ENCODE measurements around the gene TPRX1.
"Not testable (repeated sequence)": the region's sequence is repeated elsewhere in the genome, so short reads cannot be mapped to it uniquely, and the experiment has no call there.

Gene TPRX1

DNA sequence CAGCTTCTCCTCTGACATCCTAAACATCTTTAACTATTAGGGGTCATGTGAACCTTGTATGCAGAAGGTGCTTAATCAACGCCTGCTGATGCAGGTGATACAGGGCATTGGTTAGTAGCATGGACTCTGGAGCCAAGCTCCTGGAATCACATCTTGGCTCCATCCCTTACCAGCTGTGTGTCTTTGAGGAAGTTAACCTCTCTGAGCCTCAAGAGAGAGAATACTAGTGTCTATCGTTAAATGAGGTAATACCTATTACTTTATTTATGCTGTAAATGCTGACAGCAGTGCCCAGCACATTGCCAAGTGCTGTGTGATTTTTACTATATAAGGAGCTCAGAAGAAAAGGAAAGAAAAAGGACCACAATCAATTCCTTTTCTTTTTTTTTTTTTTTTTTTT is 37.0 kb downstream of the TPRX1 start:
- DNase-seq, result no peak

DNA sequence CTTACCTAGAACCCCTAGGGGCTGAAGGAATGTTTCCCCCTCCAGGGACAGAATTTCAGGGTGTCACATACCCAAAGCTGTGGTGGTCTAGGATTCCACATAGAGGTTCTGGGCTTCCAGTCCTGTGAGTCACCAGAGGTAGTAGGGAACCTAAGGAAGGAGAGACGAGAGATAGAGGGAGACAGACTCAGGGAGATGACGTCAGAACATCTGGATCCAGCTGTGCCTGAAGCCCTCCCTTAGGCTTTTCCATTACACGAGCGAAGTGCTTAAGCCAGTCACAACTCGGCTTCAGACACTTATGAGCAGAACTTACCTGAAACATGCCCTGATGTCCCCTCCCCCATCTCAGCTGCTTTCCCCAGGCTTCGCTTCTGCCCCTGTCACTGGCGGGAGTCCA is 37.7 kb downstream of the TPRX1 start:
- no peak for DNase-seq

DNA sequence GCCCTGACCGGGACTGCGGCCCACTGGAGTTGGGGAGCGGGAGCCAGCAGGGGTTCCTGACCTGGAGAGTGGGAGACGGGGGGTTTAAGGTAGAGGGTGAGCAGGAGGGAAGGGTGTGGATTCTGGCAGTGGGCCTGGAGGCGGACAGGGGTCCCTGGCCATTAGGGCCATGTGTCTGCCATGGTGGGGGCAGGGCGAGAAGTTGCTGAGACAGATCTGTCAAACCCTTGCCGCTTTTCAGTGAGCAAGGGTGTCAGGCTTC is 38.1 kb downstream of the TPRX1 start:
- no peak for DNase-seq

DNA sequence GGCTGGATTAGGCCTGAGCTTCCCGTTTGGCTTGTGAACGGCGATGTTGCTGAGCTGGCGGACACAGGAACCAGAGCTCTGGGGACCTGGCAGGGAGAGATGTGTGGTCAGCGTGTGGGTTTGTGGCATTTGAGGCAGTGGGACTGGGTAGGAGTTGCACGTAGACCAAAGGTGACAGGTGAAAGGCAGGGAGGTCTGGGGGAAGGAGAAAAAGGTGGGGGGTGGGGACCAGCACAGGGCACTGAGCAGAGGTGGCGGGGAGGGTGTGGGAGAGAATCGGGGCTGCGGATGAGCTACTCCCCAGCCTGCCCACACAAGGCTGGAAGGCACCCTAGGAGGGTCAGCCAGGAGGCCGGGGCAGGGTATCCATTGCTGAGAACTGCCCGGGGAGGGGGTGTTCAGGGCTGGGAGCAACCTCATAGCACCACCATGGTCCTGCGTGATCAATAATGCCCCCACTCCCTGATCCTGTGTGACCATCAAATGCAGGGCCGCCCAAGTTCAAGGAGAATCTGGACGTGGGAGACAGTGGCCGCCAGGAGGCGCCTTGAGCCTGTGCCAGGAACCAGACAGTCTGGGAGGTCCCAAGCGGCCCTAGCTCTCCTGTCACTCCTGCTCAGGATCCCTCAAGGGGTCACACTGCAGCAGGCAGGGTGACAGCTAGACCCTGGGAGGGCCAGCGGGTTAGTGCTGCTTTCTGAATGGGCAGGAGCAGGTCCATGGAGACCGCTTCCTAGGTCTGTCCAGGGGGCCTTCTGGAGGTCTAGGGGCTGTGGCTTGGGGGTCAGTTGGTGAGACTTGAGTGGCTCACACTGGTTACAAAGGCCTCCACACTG is 38.6 kb downstream of the TPRX1 start:
- DNase-seq, result peak in 47 of 56 donors; percentile 6 to 82 (median 45)

DNA sequence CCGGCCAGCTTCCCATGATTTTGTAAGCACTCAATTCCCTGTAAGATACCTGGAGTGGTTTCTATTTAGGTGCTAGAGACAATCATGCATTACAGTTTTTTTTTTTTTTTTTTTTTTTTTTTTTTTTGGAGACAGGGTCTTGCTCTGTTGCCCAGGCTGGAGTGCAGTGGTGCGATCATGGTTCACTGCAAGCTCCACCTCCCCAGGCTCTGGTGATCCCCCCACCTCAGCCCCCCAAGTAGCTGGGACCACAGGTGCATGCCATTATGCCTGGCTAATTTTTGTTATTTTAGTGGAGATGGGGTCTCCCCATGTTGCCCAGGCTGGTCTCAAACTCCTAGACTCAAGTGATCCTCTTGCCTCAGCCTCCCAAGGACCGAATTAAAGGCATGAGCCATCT is 39.6 kb downstream of the TPRX1 start:
- not testable (repeated sequence) for DNase-seq

DNA sequence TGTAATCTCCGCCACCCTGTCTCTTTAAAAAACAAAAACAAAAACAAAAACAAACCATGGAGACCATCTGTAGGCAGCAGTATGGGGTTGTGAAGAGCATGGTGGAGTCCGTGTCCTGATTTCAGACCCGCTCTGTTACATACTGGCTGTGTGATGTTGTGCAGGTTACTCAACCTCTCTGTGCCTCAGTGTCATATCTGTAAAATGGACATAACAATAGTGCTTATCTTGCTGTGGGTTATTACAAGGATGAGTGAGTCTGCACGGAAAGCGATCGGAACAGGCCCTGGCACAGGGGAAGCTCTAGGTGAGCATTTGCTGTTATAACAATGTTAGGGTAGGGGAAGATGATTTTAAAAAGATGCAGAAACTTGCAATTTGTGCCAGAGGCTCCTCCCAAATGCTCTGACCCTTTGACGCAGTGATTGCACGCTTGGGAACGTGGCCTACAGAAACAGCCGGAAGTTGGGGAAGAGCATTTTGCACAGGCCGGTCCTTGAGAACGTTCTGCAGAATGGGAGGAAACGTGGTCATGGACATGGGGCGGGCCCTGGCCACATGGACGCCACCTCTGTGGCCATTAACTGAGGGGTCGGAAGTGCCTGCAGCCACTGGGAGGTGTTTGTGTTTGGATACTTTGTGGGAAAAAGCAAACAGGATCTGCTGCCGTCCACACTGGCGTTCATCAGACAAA is 41.6 kb downstream of the TPRX1 start:
- no peak for DNase-seq

DNA sequence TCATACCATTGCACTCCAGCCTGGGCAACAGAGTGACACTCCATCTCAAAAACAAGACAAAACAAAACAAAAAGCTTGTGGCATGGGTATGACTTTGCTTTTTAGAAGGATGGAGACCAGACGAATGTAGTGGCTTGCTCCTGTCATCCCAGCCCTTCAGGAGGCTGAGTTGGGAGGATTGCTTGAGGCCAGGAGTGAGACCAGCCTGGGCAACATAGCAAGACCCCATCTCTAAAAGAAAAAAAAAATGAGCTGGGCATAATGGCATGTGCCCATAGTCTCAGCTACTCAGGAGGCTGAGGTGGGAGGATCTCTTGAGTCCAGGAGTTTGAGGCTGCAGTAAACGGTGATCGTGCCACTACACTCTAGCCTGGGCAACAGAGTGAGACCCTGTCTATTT is 42.2 kb downstream of the TPRX1 start:
- DNase-seq, result no peak

DNA sequence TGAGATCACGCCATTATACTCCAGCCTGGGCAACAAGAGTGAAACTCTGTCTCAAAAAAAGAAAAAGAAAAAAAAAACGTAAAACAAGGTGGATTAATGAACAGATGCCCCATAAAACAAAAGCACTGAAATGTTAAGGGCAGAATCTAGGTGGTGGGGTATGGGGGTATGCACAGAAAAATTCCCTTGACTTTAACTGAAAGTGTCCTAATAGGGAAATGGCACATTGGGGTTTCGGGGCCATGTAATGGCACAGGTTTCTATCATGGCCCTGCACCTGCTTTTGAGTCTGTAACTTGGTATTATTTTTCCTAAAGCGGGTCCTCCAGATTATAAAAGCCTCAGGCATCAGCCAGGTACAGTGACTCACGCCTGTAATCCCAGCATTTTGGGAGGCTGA is 42.8 kb downstream of the TPRX1 start:
- DNase-seq, result no peak

DNA sequence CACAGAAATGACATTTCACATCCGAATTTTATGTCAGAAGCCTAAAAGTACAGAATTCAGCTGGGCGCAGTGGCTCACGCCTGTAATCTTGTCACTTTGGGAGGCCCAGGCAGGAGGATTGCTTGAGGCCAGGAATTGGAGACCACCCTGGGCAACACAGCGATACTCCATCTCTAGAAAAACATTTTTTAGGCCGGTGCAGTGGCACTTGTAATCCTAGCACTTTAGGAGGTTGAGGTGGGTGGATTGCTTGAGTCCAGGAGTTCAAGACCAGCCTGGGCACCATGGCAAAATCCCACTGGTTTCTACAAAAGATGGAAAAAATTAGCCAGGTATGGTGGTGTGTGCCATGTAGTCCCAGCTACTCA is 43.7 kb downstream of the TPRX1 start:
- DNase-seq, result no peak

DNA sequence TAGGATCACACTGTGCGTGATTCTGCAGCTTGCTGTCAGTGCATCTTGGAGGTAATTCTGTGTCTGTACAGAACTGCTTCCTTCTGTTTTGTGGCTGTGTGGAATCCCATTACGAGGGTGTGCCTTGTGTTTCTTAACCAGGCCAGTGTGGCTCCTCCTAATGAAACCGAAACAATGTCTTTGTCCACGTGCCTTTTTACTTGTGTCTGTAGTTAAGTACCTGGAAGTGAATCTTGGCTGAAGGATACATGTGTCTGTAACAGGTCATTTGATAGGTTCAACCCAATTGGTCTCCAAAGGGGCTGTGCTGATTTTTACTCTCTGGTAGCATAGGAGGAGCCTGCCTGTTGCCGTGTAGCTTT is 45.9 kb downstream of the TPRX1 start:
- no peak for DNase-seq

DNA sequence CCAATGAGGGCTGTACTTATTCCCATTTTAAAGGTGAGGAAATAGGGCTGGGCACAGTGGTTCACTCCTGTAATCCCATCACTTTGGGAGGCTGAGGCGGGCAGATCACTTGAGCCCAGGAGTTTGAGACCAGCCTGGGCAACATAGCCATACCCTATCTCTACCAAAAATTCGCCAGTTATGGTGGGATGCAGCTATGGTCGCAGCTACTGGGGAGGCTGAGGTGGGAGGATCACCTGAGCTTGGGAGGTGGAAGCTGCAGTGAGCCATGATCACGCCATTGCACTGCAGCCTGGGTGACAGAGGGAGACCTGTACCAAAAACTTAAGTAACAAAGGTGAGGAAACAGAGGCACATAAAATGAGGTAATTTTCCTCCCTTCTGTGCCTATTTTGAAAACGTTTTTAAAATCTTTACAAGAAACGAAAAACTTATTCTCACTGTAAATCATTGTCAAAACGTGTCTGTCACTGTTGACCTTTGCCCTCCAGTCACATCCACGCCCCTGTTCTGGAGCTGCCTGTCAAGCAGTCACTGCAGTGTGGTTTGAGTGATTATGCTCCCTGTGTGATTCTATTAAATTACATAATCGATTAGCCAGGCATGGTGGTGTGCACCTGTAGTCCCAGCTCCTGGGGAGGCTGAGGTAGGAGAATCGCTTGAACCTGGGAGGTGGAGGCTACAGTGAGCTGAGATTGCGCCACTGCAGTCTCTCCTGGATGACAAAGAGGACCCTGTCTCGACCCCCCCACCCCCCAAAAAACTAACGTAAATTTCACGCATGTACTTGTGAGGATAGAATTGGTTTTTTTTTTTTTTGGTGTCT is 46.5 kb downstream of the TPRX1 start:
- no peak for DNase-seq

DNA sequence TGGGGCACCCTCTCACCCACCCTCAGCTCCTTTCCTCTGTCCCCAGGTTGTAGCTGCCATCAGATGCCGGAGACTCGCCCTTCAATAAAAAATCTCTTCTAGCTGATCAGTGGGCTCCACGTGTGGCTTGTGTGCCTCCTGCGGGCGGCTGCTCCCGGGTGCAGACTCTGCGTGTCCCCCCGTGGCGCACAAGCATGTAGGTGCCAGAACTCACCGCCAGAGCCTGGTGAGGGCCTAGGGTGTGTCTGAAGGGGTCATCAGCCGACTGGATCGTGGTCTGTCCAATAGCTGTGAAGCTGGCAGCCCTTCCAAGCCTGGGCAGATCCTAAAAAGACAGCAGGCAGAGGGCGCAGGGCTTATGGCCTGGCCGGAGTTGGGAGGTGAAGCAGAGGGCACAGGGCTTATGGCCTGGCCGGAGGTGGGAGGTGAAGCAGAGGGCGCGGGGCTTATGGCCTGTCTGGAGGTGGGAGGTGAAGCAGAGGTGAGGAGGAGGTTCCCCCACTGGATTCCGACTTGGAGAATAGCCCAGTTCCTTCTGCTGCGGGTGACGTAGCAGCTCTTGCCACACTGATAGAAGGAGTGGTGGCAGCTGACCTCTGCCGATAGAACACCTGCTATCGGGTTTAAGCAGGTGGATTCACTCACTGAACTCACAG is 47.3 kb downstream of the TPRX1 start:
- no peak for DNase-seq

DNA sequence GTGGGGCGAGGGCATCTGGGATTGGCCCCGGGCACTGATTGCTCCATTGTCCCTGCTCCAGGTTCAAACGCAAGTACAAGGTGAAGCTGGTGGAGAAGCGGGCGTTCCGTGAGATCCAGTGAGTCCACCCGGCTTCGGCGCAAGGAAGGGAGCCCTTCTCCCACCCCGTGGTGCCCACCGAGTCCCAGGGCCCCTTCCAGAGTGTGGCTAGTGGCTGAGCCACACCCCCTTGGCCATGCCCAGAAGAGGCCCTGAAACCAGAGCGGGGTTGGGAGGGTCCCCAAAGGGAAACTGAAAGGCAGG is 47.8 kb downstream of the TPRX1 start:
- DNase-seq, result no peak

DNA sequence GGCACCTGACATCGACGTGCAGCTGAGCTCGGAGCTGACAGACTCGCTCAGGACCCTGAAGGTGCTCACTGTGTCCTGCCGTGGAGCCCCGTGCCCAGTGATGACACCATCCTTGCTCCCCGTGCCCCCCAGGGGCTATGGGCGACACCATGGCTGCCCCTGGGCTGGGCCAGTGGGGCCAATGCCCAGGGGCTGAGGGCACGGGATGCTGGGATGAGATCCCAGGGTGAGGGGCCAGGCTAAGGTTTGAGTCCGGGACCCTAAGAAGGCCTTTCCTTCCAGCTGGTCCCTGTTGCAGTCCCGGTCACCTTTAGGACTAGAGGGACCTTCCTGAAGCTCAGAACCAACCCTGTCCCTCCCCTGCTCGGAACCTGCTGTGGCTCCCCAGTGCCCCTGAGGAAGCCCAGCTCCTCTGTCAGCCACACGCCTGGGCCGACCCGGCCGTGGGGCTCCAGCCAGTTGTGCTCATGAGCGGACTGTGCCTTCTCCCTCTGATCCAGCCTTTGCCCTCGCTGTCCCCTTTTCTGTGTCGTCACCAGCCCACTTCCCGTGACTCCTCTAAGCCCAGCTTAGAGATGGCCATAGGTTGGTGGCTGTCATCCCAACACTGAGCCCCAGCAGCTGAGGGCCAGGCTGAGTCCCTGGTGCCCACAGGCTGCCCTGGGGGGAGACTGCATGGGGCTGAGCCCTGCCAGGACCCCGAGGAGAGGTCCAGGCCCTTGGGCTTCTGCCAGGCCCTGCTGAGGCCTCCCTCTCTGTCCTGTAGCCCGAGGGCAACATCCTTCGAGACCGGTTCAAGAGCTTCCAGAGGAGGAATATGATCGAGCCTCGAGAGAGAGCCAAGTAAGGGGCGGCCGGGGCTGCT is 48.4 kb downstream of the TPRX1 start:
- DNase-seq, result no peak

DNA sequence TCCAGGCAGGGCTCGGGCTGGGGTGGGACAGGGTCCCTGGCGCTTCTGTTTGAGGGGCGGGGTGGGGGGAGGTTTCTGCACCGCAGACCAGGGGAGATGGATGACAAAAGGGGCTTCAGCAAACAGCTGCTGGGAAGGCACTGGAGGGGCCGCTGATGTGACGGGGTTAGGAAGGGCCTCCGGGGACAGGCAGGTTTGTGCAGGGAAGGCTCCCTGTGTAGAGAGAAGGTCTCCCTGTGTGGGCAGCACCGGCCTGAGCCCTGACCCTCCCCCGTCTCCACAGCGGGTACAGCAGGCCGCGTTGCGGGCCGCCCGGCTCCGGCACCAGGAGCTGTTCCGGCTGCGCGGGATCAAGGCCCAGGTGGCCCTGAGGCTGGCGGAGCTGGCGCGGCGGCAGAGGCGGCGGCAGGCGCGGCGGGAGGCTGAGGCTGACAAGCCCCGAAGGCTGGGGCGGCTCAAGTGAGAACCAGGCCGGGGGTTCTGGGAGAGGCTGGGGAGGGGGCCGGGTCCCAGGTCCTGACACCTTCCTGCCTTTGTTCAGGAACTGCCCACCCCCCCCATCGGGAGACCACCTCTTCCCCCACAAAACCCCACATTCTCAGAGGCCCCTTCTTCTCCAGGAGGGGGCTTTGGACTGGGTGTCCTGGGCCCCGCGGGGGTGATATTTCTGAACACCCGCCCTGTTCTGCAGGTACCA is 49.1 kb downstream of the TPRX1 start:
- DNase-seq, result no peak

DNA sequence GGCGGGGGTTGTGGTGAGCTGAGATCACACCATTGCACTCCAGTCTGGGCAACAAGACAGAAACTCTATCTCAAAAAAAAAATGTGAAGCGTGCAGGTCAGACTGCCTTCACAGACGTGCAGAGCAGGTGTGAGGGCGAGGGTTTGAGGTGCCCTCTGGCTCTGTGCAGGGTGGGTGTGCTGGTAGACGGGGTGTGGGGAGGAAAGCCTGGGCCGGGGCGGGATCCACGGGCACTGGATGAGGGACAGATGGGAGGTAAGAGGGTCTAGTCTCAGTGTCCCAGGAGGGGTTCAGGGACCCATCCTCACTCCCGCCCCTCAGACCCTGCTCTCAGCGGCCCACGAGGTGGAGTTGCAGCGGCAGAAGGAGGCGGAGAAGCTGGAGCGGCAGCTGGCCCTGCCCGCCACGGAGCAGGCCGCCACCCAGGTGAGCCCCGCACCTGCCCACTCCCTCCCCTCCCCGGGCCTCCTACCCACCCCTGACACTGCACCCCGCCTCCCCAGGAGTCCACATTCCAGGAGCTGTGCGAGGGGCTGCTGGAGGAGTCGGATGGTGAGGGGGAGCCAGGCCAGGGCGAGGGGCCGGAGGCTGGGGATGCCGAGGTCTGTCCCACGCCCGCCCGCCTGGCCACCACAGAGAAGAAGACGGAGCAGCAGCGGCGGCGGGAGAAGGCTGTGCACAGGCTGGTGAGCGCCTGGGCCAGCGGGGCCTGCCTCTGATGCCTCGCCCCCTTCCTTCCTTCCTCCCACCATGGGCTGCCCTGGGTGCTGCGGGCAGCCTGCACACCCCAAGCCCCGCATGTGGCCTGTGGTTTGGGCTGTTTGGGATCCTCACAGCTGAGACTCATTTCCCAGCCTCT is 49.9 kb downstream of the TPRX1 start:
- DNase-seq, result no peak

DNA sequence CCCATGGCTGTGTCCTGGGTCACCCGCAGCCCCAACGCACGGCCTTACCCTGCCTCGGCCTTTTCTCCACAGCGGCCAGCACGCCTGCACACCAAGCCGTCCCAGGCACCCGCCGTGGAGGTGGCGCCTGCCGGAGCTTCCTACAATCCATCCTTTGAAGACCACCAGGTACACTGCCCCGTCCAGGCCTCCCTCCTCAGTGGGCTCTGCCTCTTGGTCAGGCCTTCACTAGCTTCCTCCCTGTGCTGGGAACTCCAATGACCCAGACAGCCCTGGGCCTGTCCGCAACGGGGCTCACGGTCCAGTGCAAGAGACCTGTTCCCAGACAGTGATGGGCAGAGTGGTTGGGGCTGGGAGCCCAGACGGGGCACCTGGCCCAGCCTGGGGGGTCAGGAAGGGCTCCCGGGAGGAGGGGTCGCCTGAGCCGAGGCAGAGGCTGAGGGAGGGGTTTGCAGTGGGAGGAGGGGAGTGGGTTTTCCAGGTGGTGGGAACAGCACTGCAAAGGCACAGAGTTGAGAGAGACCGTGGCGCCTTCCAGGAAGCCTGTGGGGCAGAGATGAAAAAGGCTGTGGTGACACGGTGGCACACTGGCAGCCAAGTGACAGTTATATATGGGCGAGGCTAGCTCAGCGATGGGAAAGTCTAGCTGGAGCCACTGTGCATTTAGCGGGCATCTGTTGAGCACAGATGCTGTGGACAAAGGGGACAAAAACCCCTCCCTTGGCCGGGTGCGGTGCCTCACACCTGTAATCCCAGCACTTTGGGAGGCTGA is 51.7 kb downstream of the TPRX1 start:
- DNase-seq, result no peak
